DOHH2 (cell line): ENCODE data around the gene SLC48A1.
A peak's percentile ranks its signal among the peaks of the same experiment; 100 is the strongest.

ENCODE experiments used
- H3F3A ChIP-seq: fragments of 200-600 bp; sonication (generic), shearing (Covaris generic); 2 replicates; pipeline ENCODE4 v1.6.0; 2016; ENCODE audit warnings: antibody characterized with exemption, mild to moderate bottlenecking; ENCODE audit not compliant: control insufficient read depth, insufficient read depth
- H3K27ac ChIP-seq: fragments of 200-600 bp; sonication (generic); 2 replicates; pipeline ENCODE4 v1.5.1; 2014; ENCODE audit warnings: low read depth, mild to moderate bottlenecking, low read length, moderate library complexity
- H3K27me3 ChIP-seq: fragments of 200-600 bp; sonication (generic); 2 replicates; pipeline ENCODE4 v1.6.1; 2014; ENCODE audit warnings: mild to moderate bottlenecking, low read length, mixed read lengths; ENCODE audit not compliant: control insufficient read depth
- H3K36me3 ChIP-seq: fragments of 200-600 bp; sonication (generic); 2 replicates; pipeline ENCODE4 v1.6.1; 2014; ENCODE audit warnings: mild to moderate bottlenecking, low read length, moderate library complexity, mixed read lengths; ENCODE audit not compliant: control insufficient read depth
- H3K4me1 ChIP-seq: fragments of 200-600 bp; sonication (generic); 2 replicates; pipeline ENCODE4 v1.6.1; 2014; ENCODE audit warnings: mild to moderate bottlenecking, low read length, mixed read lengths; ENCODE audit not compliant: control insufficient read depth
- H3K4me2 ChIP-seq: fragments of 200-600 bp; sonication (generic); 2 replicates; pipeline ENCODE4 v1.6.0; 2014; ENCODE audit warnings: mild to moderate bottlenecking, low read length, moderate library complexity
- H3K4me3 ChIP-seq: fragments of 200-600 bp; sonication (generic); 2 replicates; pipeline ENCODE4 v1.5.1; 2014; ENCODE audit warnings: mild to moderate bottlenecking, low read length, mixed read lengths
- H3K79me2 ChIP-seq: fragments of 200-600 bp; sonication (generic); 2 replicates; pipeline ENCODE4 v1.6.1; 2014; ENCODE audit warnings: mild to moderate bottlenecking, low read length, mixed read lengths; ENCODE audit not compliant: control insufficient read depth
- H3K9me2 ChIP-seq: fragments of 200-600 bp; sonication (generic); replicated peaks from 2 replicates; pipeline ENCODE4 v1.6.1; 2014; ENCODE audit warnings: mild to moderate bottlenecking, low read length, mixed read lengths; ENCODE audit not compliant: control insufficient read depth
- H3K9me3 ChIP-seq: fragments of 200-600 bp; sonication (generic); 2 replicates; pipeline ENCODE4 v1.6.1; 2014; ENCODE audit warnings: antibody characterized with exemption, low read length, mixed read lengths; ENCODE audit not compliant: control insufficient read depth, insufficient read depth
- H4K20me1 ChIP-seq: fragments of 200-600 bp; sonication (generic); 2 replicates; pipeline ENCODE4 v1.6.0; 2014; ENCODE audit warnings: low read depth, mild to moderate bottlenecking, antibody characterized with exemption, low read length, moderate library complexity; ENCODE audit not compliant: control insufficient read depth, insufficient read depth
- CTCF ChIP-seq: fragments of 200-600 bp; sonication (generic); IDR thresholded peaks from one replicate; pipeline ENCODE4 v1.5.1; 2014; ENCODE audit warnings: antibody characterized with exemption, mild to moderate bottlenecking, low read depth, low read length; ENCODE audit not compliant: poor library complexity, severe bottlenecking
- EZH2phosphoT487 ChIP-seq: fragments of 200-600 bp; sonication (generic); IDR thresholded peaks from 2 replicates; pipeline ENCODE4 v1.6.1; 2017; ENCODE audit warnings: borderline replicate concordance, mild to moderate bottlenecking, antibody characterized with exemption, low read length, moderate library complexity, mixed read lengths

SLC48A1 gene

GRCh38 chr12:47795121-47795813, 22.2 kb downstream of the SLC48A1 start:
- peaks cover 95% of the 10 kb centered on the region for H3K36me3 ChIP-seq
- H3K9me3 ChIP-seq: no peaks in the 10 kb centered on the region
- H3K9me2 ChIP-seq: no peaks in the 10 kb centered on the region
- no peaks in the 10 kb centered on the region for H3F3A ChIP-seq
- H3K27ac ChIP-seq: no peak overlapping the region
- H3K27me3 ChIP-seq: no peaks in the 10 kb centered on the region
- no peak overlapping the region for H3K4me2 ChIP-seq
- peaks cover 7% of the 10 kb centered on the region; the same call in 1 of the 2 replicates for H4K20me1 ChIP-seq
- peaks cover 8% of the 10 kb centered on the region for H3K4me1 ChIP-seq
- TF ChIP-seq CTCF (no peak), EZH2phosphoT487 (no peak)
- H3K79me2 ChIP-seq: peaks cover 21% of the 10 kb centered on the region
- H3K4me3 ChIP-seq: no peak overlapping the region

- H3K9me2 ChIP-seq: no peaks in the 10 kb centered on the region
- no peaks in the 10 kb centered on the region for H3K27me3 ChIP-seq
- 0 out of 2 replicates have a peak, but pooled peaks cover 1% of the 10 kb centered on the region for H3F3A ChIP-seq
- H3K4me2 ChIP-seq: no peak overlapping the region
- peaks cover 28% of the 10 kb centered on the region for H3K79me2 ChIP-seq
- TF ChIP-seq EZH2phosphoT487 (no peak), CTCF (no peak)
- peaks cover 12% of the 10 kb centered on the region; the same call in 1 of the 2 replicates for H4K20me1 ChIP-seq
- H3K27ac ChIP-seq: no peak overlapping the region
- peaks cover 93% of the 10 kb centered on the region for H3K36me3 ChIP-seq
- no peak overlapping the region for H3K4me3 ChIP-seq
- no peaks in the 10 kb centered on the region for H3K9me3 ChIP-seq
- peaks cover 12% of the 10 kb centered on the region for H3K4me1 ChIP-seq
Measured at GRCh38 chr12:47795814-47796411, 22.9 kb downstream of the SLC48A1 start.

GRCh38 chr12:47797441-47797840, 24.4 kb downstream of the SLC48A1 start:
- Histone ChIP-seq H3K4me3 (no peak overlapping the region), H3K4me1 (peaks cover 26% of the 10 kb centered on the region), H3K9me2 (no peaks in the 10 kb centered on the region), H3K4me2 (no peak overlapping the region), H3K27ac (no peak overlapping the region), H4K20me1 (peaks cover 26% of the 10 kb centered on the region; the same call in 1 of the 2 replicates), H3K36me3 (peaks cover 95% of the 10 kb centered on the region), H3K79me2 (peaks cover 43% of the 10 kb centered on the region), H3K27me3 (no peaks in the 10 kb centered on the region), H3F3A (peaks cover 5% of the 10 kb centered on the region; the same call in 1 of the 2 replicates), H3K9me3 (no peaks in the 10 kb centered on the region)
- TF ChIP-seq CTCF: peak; percentile 64
- no peak for TF ChIP-seq EZH2phosphoT487
